Caco-2 (cell line): ENCODE data around the gene SLC44A1. TPM values are rescaled to one million over a fixed set of nuclear protein-coding genes. Genes with fewer than 3 reads are reported as not detected.

Experiments used
- BruUV-seq: library from RNA; stranded (reverse); fragments of 400-500 nt; replicated peaks from 2 replicates; lab custom pipeline; 2021; lab: Mats Ljungman, UMichigan
- CTCF ChIA-PET: fragments of 300-600 bp; sonication (Branson Sonifier 250); formaldehyde crosslinking; loops from one replicate; lab custom pipeline; 2022; ENCODE audit warnings: antibody characterized with exemption; lab: Charles Lee
- POLR2A ChIA-PET: fragments of 300-600 bp; sonication (Branson Sonifier 250); formaldehyde crosslinking; loops from one replicate; lab custom pipeline; 2022; ENCODE audit warnings: antibody characterized with exemption; lab: Charles Lee
- DNase-seq, 2 experiments: peaks; one replicate each; pipeline versions ENCODE4 v3.0.0 to v3.0.0-alpha.2; 2020 to 2022
- H3K27me3 ChIP-seq: replicated peaks from 2 replicates; pipeline ENCODE4 v1.6.0; 2011; ENCODE audit warnings: low read length; ENCODE audit not compliant: control insufficient read depth, insufficient read depth
- H3K36me3 ChIP-seq: 2 replicates; pipeline ENCODE4 v1.5.1; 2011; ENCODE audit warnings: low read length; ENCODE audit not compliant: control insufficient read depth, insufficient read depth
- H3K4me1 ChIP-seq: fragments of 250-450 bp; sonication (Bioruptor Pico); 2 replicates; pipeline ENCODE4 v1.5.1; 2020; ENCODE audit warnings: mild to moderate bottlenecking
- H3K4me3 ChIP-seq: 2 replicates; pipeline ENCODE4 v1.5.1; 2011; ENCODE audit warnings: low read depth, mild to moderate bottlenecking, control low read depth, low read length
- H3K9me3 ChIP-seq: fragments of 250-450 bp; sonication (Bioruptor Pico); 2 replicates; pipeline ENCODE4 v1.5.1; 2020; ENCODE audit warnings: mild to moderate bottlenecking, moderate library complexity
- H3K27ac Mint-ChIP-seq: one replicate; pipeline ENCODE4 v1.8.0; 2022; ENCODE audit warnings: mixed read lengths; ENCODE audit not compliant: unreplicated experiment
- H3K27me3 Mint-ChIP-seq: one replicate; pipeline ENCODE4 v1.8.0; 2022; ENCODE audit warnings: mixed read lengths; ENCODE audit not compliant: insufficient read depth, unreplicated experiment
- H3K36me3 Mint-ChIP-seq: one replicate; pipeline ENCODE4 v1.8.0; 2022; ENCODE audit warnings: mild to moderate bottlenecking, mixed read lengths; ENCODE audit not compliant: insufficient read depth, unreplicated experiment
- H3K4me1 Mint-ChIP-seq: one replicate; pipeline ENCODE4 v1.8.0; 2022; ENCODE audit warnings: low read depth, mixed read lengths; ENCODE audit not compliant: unreplicated experiment
- H3K4me3 Mint-ChIP-seq: one replicate; pipeline ENCODE4 v1.8.0; 2022; ENCODE audit warnings: mild to moderate bottlenecking, moderate library complexity, mixed read lengths; ENCODE audit not compliant: unreplicated experiment
- H3K9me3 Mint-ChIP-seq: one replicate; pipeline ENCODE4 v1.8.0; 2022; ENCODE audit warnings: mixed read lengths; ENCODE audit not compliant: unreplicated experiment
- intact Hi-C: fragments of 100-400 bp; cut with micrococcal nuclease; formaldehyde crosslinking; loops from one replicate; pipeline ENCODE4 v1.10.0; 2022; ENCODE audit not compliant: unreplicated experiment
- total RNA-seq: library from RNA; stranded (reverse); gene quantifications from 2 replicates; pipeline ENCODE4 v1.2.3, GENCODE V29; 2022
- TF ChIP-seq, protein P1 (sequence below), 2 experiments: fragments of 200-600 bp in 1 of 2; IDR thresholded peaks; 1 replicate in 1 of 2; 2 replicates in 1 of 2; pipeline versions ENCODE4 v1.5.1 to v1.8.0; 2011 to 2022; ENCODE audit warnings: antibody characterized with exemption in 1 of 2, control low read depth in 1 of 2, inconsistent platforms in 1 of 2, low read depth in 1 of 2, low read length in 1 of 2, mild to moderate bottlenecking in 1 of 2, moderate library complexity in 1 of 2; ENCODE audit not compliant: insufficient read depth in 1 of 2, severe bottlenecking in 1 of 2, unreplicated experiment in 1 of 2

SLC44A1 gene
- total RNA-seq, 1 experiment from 2014 or later = 45.8 TPM

DNA sequence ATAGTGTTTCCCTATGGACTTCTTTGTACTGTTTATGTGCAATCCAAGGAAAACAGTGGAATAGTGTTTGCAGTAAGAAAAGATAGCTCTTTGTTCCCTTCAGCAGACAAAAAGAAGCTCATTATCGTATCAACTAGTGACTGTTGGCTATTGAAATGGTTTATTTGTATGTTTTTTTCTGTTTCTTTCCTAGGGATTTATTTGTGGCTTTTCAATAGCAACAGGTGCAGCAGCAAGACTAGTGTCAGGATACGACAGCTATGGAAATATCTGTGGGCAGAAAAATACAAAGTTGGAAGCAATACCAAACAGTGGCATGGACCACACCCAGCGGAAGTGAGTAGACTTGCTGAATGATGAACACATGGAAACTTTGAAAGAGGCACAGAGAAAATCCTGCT is 65.1 kb downstream of the SLC44A1 start:
- ChIA-PET CTCF (no interaction called here), POLR2A (no interaction called here)
- H3K4me3 ChIP-seq = no peak overlapping the region
- Mint-ChIP-seq H3K4me3 (no peak overlapping the region), H3K4me1 (peaks cover 27% of the 10 kb centered on the region), H3K36me3 (no peaks in the 10 kb centered on the region), H3K27ac (no peak overlapping the region), H3K9me3 (no peaks in the 10 kb centered on the region), H3K27me3 (no peaks in the 10 kb centered on the region)
- H3K4me1 ChIP-seq = peaks cover 30% of the 10 kb centered on the region
- DNase-seq = no peak
- no peaks in the 10 kb centered on the region for H3K27me3 ChIP-seq
- TF ChIP-seq, protein P1, sequence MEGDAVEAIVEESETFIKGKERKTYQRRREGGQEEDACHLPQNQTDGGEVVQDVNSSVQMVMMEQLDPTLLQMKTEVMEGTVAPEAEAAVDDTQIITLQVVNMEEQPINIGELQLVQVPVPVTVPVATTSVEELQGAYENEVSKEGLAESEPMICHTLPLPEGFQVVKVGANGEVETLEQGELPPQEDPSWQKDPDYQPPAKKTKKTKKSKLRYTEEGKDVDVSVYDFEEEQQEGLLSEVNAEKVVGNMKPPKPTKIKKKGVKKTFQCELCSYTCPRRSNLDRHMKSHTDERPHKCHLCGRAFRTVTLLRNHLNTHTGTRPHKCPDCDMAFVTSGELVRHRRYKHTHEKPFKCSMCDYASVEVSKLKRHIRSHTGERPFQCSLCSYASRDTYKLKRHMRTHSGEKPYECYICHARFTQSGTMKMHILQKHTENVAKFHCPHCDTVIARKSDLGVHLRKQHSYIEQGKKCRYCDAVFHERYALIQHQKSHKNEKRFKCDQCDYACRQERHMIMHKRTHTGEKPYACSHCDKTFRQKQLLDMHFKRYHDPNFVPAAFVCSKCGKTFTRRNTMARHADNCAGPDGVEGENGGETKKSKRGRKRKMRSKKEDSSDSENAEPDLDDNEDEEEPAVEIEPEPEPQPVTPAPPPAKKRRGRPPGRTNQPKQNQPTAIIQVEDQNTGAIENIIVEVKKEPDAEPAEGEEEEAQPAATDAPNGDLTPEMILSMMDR (IDR thresholded peaks at IDR 0.05; ENCODE audit: insufficient read depth in 1 of 2, low read depth in 1 of 2, low read length in 1 of 2, severe bottlenecking in 1 of 2, unreplicated experiment in 1 of 2) = no peak
- no peaks in the 10 kb centered on the region for H3K36me3 ChIP-seq
- intact Hi-C loops = no loop called here
- no TSS peak for BruUV-seq
- H3K9me3 ChIP-seq = no peaks in the 10 kb centered on the region

DNA sequence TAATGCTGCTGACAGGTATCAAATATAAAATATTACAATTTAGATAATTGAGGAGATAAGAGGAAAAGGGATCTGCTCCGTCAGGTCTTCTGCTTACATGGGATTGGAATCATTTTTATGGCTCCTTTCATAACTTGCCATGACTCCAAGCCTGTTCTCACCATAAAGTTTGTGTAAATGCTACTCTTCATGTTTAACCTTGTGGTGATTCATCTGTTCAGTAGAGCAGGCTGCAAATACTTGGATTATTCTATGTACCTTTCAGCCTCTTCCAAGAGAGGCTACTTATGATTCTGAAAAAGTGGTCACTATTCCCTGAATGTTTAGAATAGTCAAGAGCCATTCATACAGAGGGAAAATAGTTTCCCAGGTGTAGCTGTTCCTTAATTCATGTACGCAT is 66.9 kb downstream of the SLC44A1 start:
- no peak overlapping the region for H3K27ac Mint-ChIP-seq
- Histone ChIP-seq H3K4me3 (no peak overlapping the region), H3K9me3 (no peaks in the 10 kb centered on the region), H3K36me3 (no peaks in the 10 kb centered on the region), H3K4me1 (peaks cover 30% of the 10 kb centered on the region), H3K27me3 (no peaks in the 10 kb centered on the region)
- H3K9me3 Mint-ChIP-seq = no peaks in the 10 kb centered on the region
- no peak overlapping the region for H3K4me3 Mint-ChIP-seq
- intact Hi-C loops = loop anchor here (1.0 kb wide), 1 partner anchor 8 kb away; no protein-coding TSS in a partner anchor
- BruUV-seq = no TSS peak
- H3K36me3 Mint-ChIP-seq = no peaks in the 10 kb centered on the region
- CTCF ChIA-PET = interaction anchor here (0.6 kb wide), 1 partner anchor 27 kb away, joined by 4 read pairs; no protein-coding TSS in a partner anchor
- TF ChIP-seq, protein P1 (IDR thresholded peaks at IDR 0.05; ENCODE audit: insufficient read depth in 1 of 2, low read depth in 1 of 2, low read length in 1 of 2, severe bottlenecking in 1 of 2, unreplicated experiment in 1 of 2) = no peak
- no peaks in the 10 kb centered on the region for H3K27me3 Mint-ChIP-seq
- no peak for DNase-seq
- peaks cover 27% of the 10 kb centered on the region for H3K4me1 Mint-ChIP-seq
- POLR2A ChIA-PET = no interaction called here

DNA sequence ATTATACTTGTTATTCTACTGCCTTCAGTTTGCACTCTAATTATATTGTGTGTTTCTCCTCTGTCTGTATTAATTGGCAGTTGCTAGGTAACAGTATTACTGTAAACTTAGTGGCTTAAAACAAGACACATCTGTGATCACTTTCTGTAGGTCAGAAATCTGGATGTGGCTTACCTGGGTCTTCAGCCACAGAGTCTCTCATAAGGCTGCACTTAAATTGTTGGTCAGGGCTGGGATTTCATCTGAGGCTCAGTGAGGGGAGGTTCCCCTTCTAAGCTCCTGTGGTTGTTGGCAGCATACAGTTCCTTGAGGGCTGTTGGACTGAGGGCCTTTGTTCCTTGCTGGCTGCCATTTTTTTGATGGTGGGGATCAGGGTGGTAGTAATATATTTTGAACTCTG is 68.8 kb downstream of the SLC44A1 start:
- POLR2A ChIA-PET = no interaction called here

More for the DNA sequence above, 68.8 kb downstream of the SLC44A1 start:
- Histone ChIP-seq H3K36me3 (no peaks in the 10 kb centered on the region), H3K27me3 (no peaks in the 10 kb centered on the region), H3K4me1 (peaks cover 42% of the 10 kb centered on the region), H3K9me3 (no peaks in the 10 kb centered on the region), H3K4me3 (no peak overlapping the region)
- Mint-ChIP-seq H3K4me1 (peaks cover 31% of the 10 kb centered on the region), H3K27me3 (no peaks in the 10 kb centered on the region), H3K36me3 (peaks cover 10% of the 10 kb centered on the region), H3K9me3 (no peaks in the 10 kb centered on the region), H3K27ac (no peak overlapping the region), H3K4me3 (no peak overlapping the region)
- DNase-seq = no peak
- intact Hi-C loops = no loop called here
- CTCF ChIA-PET = no interaction called here
- TF ChIP-seq, protein P1 (IDR thresholded peaks at IDR 0.05; ENCODE audit: insufficient read depth in 1 of 2, low read depth in 1 of 2, low read length in 1 of 2, severe bottlenecking in 1 of 2, unreplicated experiment in 1 of 2) = no peak
- no TSS peak for BruUV-seq
